Neural progenitor cell (in vitro differentiated cells): ENCODE measurements around the gene ILF3. TPM values are rescaled to one million over a fixed set of nuclear protein-coding genes. Genes with fewer than 3 reads are reported as not detected.

Experiments used
- DNase-seq: peaks from one replicate; pipeline ENCODE4 v3.0.0-alpha.2; 2016; ENCODE audit warnings: low spot score
- H2AFZ ChIP-seq: fragments of 200-600 bp; sonication (generic); replicated peaks from 2 replicates; pipeline ENCODE4 v1.6.1; 2016; ENCODE audit warnings: antibody characterized with exemption
- H3F3A ChIP-seq: fragments of 200-600 bp; sonication (generic); 2 replicates; pipeline ENCODE4 v1.6.1; 2016; ENCODE audit warnings: antibody characterized with exemption, low read depth
- H3K27ac ChIP-seq: fragments of 200-600 bp; sonication (generic); 2 replicates; pipeline ENCODE4 v1.5.1; 2016; ENCODE audit warnings: mild to moderate bottlenecking
- H3K27me3 ChIP-seq: fragments of 200-600 bp; sonication (generic); 2 replicates; pipeline ENCODE4 v1.6.1; 2016; ENCODE audit warnings: mild to moderate bottlenecking, moderate library complexity
- H3K36me3 ChIP-seq: fragments of 200-600 bp; sonication (generic); 2 replicates; pipeline ENCODE4 v1.5.1; 2016
- H3K4me1 ChIP-seq: fragments of 200-600 bp; sonication (generic); 2 replicates; pipeline ENCODE4 v1.6.1; 2016; ENCODE audit warnings: mixed run types
- H3K4me2 ChIP-seq: fragments of 200-600 bp; sonication (generic); 2 replicates; pipeline ENCODE4 v1.6.1; 2016
- H3K4me3 ChIP-seq: fragments of 200-600 bp; sonication (generic); 2 replicates; pipeline ENCODE4 v1.5.1; 2016
- H3K79me2 ChIP-seq: fragments of 200-600 bp; sonication (generic); 2 replicates; pipeline ENCODE4 v1.6.1; 2016; ENCODE audit warnings: low read depth
- H3K9ac ChIP-seq: fragments of 200-600 bp; sonication (generic); 2 replicates; pipeline ENCODE4 v1.6.1; 2016
- H3K9me3 ChIP-seq: fragments of 200-600 bp; sonication (generic); 2 replicates; pipeline ENCODE4 v1.5.1; 2016; ENCODE audit warnings: low read depth
- H4K20me1 ChIP-seq: fragments of 200-600 bp; sonication (generic); 2 replicates; pipeline ENCODE4 v1.6.1; 2016; ENCODE audit warnings: low read depth
- H3K27ac Mint-ChIP-seq: 3 replicates; pipeline ENCODE4 v1.8.0; 2021; ENCODE audit warnings: mixed read lengths
- H3K27me3 Mint-ChIP-seq: 2 replicates; pipeline ENCODE4 v1.8.0; 2022; ENCODE audit warnings: low read depth, mild to moderate bottlenecking, inconsistent platforms, moderate library complexity, mixed read lengths; ENCODE audit not compliant: insufficient read depth
- H3K36me3 Mint-ChIP-seq: 3 replicates; pipeline ENCODE4 v1.8.0; 2021; ENCODE audit warnings: mixed read lengths
- H3K4me1 Mint-ChIP-seq: 3 replicates; pipeline ENCODE4 v1.8.0; 2021; ENCODE audit warnings: mixed read lengths
- H3K4me3 Mint-ChIP-seq: 3 replicates; pipeline ENCODE4 v1.8.0; 2021; ENCODE audit warnings: mild to moderate bottlenecking, moderate library complexity, mixed read lengths
- H3K9me3 Mint-ChIP-seq: 3 replicates; pipeline ENCODE4 v1.8.0; 2020; ENCODE audit warnings: mixed read lengths
- CTCF ChIP-seq: fragments of 200-600 bp; sonication (generic); IDR thresholded peaks from 2 replicates; pipeline ENCODE4 v1.5.1; 2017; ENCODE audit warnings: antibody characterized with exemption, mild to moderate bottlenecking
- EZH2 ChIP-seq: fragments of 200-600 bp; sonication (generic); IDR thresholded peaks from 2 replicates; pipeline ENCODE4 v1.6.1; 2017; ENCODE audit warnings: antibody characterized with exemption, mild to moderate bottlenecking, moderate library complexity
- EZH2phosphoT487 ChIP-seq: fragments of 200-600 bp; sonication (generic); IDR thresholded peaks from 2 replicates; pipeline ENCODE4 v1.6.1; 2017; ENCODE audit warnings: antibody characterized with exemption
- total RNA-seq: library from RNA; depleted of rRNA; stranded (reverse); fragments of >200 nt; gene quantifications from 2 replicates; pipeline ENCODE4 v1.2.3, GENCODE V29; 2015; ENCODE audit warnings: low replicate concordance

The ILF3 gene
- total RNA-seq, 1 donor from 2014 or later = 477 TPM

- Histone ChIP-seq H3K4me1 (no peaks in the 10 kb centered on the region), H3K9me3 (no peaks in the 10 kb centered on the region), H3K4me2 (no peak overlapping the region), H3F3A (peaks cover 2% of the 10 kb centered on the region), H3K27ac (no peak overlapping the region), H3K9ac (no peak overlapping the region), H3K4me3 (no peak overlapping the region), H3K79me2 (peaks cover 83% of the 10 kb centered on the region), H3K36me3 (no peaks in the 10 kb centered on the region), H3K27me3 (no peaks in the 10 kb centered on the region), H2AFZ (no peak overlapping the region), H4K20me1 (peaks cover 13% of the 10 kb centered on the region)
- no peak for DNase-seq
- Mint-ChIP-seq H3K27me3 (peaks cover 5% of the 10 kb centered on the region), H3K36me3 (peaks cover 7% of the 10 kb centered on the region), H3K4me1 (peaks cover 13% of the 10 kb centered on the region), H3K27ac (no peak overlapping the region), H3K4me3 (no peak overlapping the region), H3K9me3 (no peaks in the 10 kb centered on the region)
- TF ChIP-seq EZH2phosphoT487 = no peak
- TF ChIP-seq EZH2 = no peak
- TF ChIP-seq CTCF = no peak
Observed at GRCh38 chr19:10618846-10619245, 35.3 kb upstream of the ILF3 start.

- H2AFZ ChIP-seq = no peak overlapping the region
- peaks cover 5% of the 10 kb centered on the region for H3K27me3 Mint-ChIP-seq
- peaks cover 13% of the 10 kb centered on the region for H4K20me1 ChIP-seq
- H3K36me3 ChIP-seq = no peaks in the 10 kb centered on the region
- no peak overlapping the region for H3K27ac Mint-ChIP-seq
- H3K27me3 ChIP-seq = no peaks in the 10 kb centered on the region
- no peaks in the 10 kb centered on the region for H3K9me3 ChIP-seq
- H3K4me1 Mint-ChIP-seq = peaks cover 21% of the 10 kb centered on the region
- H3K4me3 Mint-ChIP-seq = peak overlapping the region; percentile 60
- peaks cover 3% of the 10 kb centered on the region for H3K4me1 ChIP-seq
- H3K27ac ChIP-seq = no peak overlapping the region
- H3K36me3 Mint-ChIP-seq = peaks cover 4% of the 10 kb centered on the region
- H3K79me2 ChIP-seq = peaks cover 80% of the 10 kb centered on the region
- H3F3A ChIP-seq = peaks cover 15% of the 10 kb centered on the region
- H3K9ac ChIP-seq = no peak overlapping the region
- no peak for DNase-seq
- no peaks in the 10 kb centered on the region for H3K9me3 Mint-ChIP-seq
- TF ChIP-seq CTCF (no peak), EZH2phosphoT487 (no peak), EZH2 (no peak)
- H3K4me3 ChIP-seq = no peak overlapping the region
- no peak overlapping the region for H3K4me2 ChIP-seq
Observed at GRCh38 chr19:10620786-10621185, 33.4 kb upstream of the ILF3 start.

- Mint-ChIP-seq H3K36me3 (peaks cover 4% of the 10 kb centered on the region), H3K9me3 (no peaks in the 10 kb centered on the region), H3K4me1 (peaks cover 26% of the 10 kb centered on the region), H3K27ac (no peak overlapping the region), H3K27me3 (peaks cover 5% of the 10 kb centered on the region), H3K4me3 (no peak overlapping the region)
- Histone ChIP-seq H3K27ac (no peak overlapping the region), H3K4me2 (no peak overlapping the region), H3F3A (peaks cover 15% of the 10 kb centered on the region), H4K20me1 (peaks cover 13% of the 10 kb centered on the region), H3K9me3 (no peaks in the 10 kb centered on the region), H3K27me3 (no peaks in the 10 kb centered on the region), H3K9ac (no peak overlapping the region), H2AFZ (no peak overlapping the region), H3K4me3 (no peak overlapping the region), H3K4me1 (peaks cover 7% of the 10 kb centered on the region), H3K79me2 (peaks cover 88% of the 10 kb centered on the region), H3K36me3 (no peaks in the 10 kb centered on the region)
- DNase-seq = no peak
- no peak for TF ChIP-seq EZH2phosphoT487
- TF ChIP-seq EZH2 = no peak
- TF ChIP-seq CTCF = no peak
Observed at GRCh38 chr19:10621966-10622365, 32.2 kb upstream of the ILF3 start.
